Tibial nerve (tissue), 3 donors: ENCODE data around the gene PRKAG3.

Experiments
- POLR2A ChIP-seq, 2 donors: fragments of 450-650 bp; IDR thresholded peaks; one replicate each; pipeline ENCODE4 v1.6.1; 2017; ENCODE audit warnings: antibody characterized with exemption in 2 of 2, mild to moderate bottlenecking in 2 of 2, moderate library complexity in 2 of 2
- TF ChIP-seq, protein P1 (sequence below), 5 experiments: fragments of 200-600 bp in 3 of 5; fragments of 450-650 bp in 2 of 5; sonication (generic) in 3 of 5; IDR thresholded peaks; one replicate each; pipeline ENCODE4 v1.5.1; 2016 to 2019; ENCODE audit warnings: antibody characterized with exemption in 5 of 5, mild to moderate bottlenecking in 3 of 5, moderate library complexity in 2 of 5

DNA sequence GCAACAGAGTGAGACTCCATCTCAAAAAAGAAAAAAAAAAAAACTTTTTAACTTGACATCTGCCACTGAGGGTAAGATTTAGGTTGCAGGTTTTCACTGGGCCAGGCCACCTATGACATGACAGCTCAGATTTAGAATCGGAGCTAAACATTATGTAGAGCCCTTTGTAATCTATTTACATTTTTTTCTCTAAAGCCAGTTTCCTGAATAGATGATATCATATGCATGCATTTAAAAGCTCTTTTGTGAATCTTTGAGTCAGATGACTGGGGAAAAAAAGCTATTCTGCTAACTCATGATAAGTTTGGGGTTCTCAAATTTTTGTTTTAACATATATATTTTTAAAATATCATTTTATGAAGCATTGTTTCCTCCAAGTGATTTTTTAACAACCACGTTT, 21.3 kb downstream of the PRKAG3 start:
- no peak for TF ChIP-seq POLR2A (IDR thresholded peaks at IDR 0.05)
- TF ChIP-seq, protein P1, sequence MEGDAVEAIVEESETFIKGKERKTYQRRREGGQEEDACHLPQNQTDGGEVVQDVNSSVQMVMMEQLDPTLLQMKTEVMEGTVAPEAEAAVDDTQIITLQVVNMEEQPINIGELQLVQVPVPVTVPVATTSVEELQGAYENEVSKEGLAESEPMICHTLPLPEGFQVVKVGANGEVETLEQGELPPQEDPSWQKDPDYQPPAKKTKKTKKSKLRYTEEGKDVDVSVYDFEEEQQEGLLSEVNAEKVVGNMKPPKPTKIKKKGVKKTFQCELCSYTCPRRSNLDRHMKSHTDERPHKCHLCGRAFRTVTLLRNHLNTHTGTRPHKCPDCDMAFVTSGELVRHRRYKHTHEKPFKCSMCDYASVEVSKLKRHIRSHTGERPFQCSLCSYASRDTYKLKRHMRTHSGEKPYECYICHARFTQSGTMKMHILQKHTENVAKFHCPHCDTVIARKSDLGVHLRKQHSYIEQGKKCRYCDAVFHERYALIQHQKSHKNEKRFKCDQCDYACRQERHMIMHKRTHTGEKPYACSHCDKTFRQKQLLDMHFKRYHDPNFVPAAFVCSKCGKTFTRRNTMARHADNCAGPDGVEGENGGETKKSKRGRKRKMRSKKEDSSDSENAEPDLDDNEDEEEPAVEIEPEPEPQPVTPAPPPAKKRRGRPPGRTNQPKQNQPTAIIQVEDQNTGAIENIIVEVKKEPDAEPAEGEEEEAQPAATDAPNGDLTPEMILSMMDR (IDR thresholded peaks at IDR 0.05) = no peak
